GM19463 (cell line): ENCODE data around the gene GRK2.
"Not testable (repeated sequence)": the region's sequence is repeated elsewhere in the genome, so short reads cannot be mapped to it uniquely, and the experiment has no call there.

Source experiments
- ATAC-seq: cut with Tn5 transposase; IDR thresholded peaks from one replicate; pipeline ENCODE4 v1.9.1; 2021; ENCODE audit warnings: mild to moderate bottlenecking, moderate library complexity; ENCODE audit not compliant: unreplicated experiment

GRK2 gene

GRCh38 chr11:67253872-67254624 lies 12.2 kb upstream of the GRK2 start:
- no peak for ATAC-seq

DNA sequence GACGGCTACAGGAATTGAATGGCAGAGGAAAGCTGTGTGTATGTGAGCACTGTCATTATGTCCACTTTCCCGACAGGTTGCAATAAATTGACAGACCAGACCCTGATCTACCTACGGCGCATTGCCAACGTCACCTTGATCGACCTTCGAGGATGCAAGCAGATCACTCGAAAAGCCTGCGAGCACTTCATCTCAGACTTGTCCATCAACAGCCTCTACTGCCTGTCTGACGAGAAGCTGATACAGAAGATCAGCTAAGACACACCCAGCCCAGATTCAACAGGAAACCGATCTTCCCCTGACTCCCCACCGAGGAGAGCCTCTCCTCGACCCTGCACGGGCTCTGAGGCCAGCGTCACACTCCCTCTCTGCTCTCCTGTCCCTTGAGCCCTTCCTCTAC lies 11.5 kb upstream of the GRK2 start:
- ATAC-seq, result no peak

- no peak for ATAC-seq
Observed at GRCh38 chr11:67255353-67255752, 10.9 kb upstream of the GRK2 start.

DNA sequence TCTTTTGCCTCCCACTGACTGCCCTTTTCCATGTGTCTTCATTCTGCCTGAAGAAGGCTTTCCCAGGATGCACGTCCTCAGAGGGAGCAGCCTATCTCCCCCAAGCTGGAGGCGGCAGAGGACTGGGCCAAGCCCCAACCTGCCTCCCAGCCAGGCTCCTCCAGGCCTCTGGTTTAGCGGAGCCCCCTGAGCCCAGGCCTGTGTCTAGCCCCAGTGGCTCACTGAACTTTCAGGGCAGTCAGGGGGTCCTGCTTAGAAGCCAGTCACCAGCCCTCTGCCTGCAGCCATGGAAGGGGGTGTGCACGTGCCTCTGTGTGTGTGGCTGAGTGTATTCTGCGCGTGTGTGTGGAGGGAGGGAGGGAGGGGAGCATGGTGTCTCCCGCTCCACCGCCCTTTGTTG lies 10.4 kb upstream of the GRK2 start:
- ATAC-seq, result no peak

DNA sequence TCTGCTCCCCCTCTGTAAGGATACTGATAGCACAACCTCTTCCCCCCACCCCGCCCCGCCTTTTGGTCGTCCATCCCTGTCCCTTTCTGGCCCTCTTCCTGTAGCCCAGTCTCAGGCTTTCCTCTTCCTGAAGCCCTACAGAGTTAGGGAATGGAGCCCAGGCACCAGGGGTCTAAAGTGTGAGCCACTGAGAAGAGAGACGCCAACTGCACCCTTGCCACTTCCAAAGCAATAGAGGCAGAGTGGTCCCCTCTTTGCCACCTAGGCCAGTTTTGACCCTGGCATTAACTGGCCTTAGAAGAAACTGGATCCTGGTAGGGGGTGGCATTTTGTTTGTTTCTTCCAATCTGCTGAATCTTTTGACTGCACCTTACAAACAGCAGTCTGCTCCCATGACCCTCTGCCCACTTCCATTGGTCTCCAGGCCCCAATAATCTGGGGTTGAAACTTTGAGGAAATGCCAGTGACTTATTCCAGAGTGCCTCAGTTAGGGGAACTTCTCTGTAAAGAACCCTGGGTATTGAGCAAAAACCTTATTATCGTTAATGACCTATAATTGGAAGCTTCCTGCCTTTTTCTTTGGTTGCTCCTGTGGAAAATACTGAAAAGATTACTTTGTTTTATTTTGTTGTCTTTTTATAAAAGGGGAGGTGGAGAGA lies 9.7 kb upstream of the GRK2 start:
- ATAC-seq, result no peak

GRCh38 chr11:67260406-67260805 lies 5.9 kb upstream of the GRK2 start:
- no peak for ATAC-seq

- ATAC-seq, result not testable (repeated sequence)
Observed at GRCh38 chr11:67260885-67261639, 5.2 kb upstream of the GRK2 start.

DNA sequence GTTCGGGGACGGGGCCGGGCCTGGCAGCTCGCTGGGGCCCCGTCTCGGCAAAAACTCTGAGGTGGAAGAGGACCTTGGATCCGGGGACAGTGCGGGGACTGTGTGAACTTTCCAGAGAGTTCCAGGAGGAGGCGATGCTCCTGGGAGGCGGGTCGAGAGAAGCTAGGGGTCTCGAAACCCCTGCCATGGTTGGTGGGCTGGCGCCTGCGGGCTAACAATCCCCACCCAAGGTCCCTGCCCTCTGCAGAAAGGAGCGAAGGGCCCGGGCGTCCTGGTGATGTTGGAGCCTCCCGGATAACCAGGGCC lies 4.7 kb upstream of the GRK2 start:
- ATAC-seq, result no peak

DNA sequence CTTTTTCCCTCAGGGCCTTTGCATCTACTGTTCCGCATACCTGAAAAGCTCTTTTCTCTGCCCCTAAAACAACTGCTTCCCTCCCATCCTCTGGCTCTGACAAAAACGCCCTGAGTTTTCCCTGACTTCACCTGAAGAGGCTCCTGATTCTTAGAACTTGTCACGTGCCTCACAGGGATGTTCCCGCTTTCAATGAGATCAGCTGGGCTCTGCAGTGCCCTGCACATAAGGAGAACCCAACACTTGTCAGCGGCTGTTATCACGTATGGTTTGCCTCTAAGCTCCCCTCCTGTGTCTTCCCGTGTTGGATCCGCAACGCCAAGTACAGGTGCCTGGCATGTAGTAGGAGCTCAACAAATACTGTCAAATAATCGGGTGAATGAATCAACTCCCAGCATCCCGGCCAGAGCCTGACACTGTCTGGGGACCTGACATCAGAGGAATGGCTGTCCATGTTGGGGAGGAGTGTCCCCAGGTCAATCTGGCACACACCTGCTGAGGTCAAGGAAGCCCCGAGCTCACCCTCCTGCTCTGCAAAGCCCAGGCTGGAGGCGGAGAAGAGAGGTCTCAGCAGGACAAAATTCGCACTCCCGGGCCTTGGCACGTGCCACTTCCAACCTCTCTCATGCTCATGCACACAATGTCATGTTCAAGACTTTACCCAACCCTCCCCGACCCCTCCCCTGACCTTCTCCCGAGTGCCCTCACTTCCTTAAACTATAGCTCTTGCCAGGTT lies 4.2 kb upstream of the GRK2 start:
- no peak for ATAC-seq

DNA sequence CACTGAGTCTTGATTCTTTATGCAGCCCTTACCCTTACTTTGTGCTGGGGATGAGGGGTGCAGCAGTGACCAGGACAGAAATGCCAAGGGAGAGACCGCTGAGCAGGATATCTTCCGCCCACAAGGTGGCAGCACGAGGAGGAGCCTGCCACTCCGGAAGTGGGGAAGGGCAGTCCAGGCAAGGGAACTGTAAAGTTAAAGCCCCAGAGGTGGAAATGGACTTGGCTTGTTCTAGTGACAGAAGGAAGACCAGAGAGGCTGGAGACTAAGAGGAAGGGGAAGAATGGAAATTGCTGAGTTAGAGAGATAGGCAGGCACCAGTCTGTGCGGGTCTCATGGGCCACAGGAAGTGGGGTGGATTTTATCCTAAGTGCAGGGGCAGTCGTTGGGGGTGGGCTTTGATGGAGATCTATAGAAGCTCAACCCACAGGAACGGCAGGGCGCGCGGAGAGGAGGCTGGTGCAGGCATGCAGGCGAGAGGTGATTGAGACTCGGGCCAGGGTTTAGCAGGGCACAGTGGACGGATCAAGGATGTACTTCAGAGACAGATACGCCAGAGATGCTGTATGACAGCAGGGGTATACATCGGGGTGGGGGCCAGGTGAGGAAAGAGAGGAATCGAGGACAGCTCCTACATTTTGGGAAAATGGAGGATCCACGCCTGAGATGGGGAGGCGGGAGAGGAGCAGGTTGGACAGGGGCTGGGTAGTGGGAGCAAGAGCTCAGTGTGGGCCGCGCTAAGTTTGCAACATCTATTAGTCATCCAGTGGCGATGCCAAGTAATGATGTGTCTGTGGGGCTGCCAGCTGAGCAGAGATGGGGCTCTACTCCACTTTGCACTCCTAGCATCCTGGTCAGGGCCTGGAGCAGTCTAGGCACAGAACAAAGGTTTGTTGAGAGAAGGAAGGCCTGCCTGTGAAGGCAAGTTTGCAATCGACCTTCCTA lies 3.3 kb upstream of the GRK2 start:
- ATAC-seq, result no peak

- ATAC-seq, result no peak
Observed at GRCh38 chr11:67264260-67264659, 2.0 kb upstream of the GRK2 start.

DNA sequence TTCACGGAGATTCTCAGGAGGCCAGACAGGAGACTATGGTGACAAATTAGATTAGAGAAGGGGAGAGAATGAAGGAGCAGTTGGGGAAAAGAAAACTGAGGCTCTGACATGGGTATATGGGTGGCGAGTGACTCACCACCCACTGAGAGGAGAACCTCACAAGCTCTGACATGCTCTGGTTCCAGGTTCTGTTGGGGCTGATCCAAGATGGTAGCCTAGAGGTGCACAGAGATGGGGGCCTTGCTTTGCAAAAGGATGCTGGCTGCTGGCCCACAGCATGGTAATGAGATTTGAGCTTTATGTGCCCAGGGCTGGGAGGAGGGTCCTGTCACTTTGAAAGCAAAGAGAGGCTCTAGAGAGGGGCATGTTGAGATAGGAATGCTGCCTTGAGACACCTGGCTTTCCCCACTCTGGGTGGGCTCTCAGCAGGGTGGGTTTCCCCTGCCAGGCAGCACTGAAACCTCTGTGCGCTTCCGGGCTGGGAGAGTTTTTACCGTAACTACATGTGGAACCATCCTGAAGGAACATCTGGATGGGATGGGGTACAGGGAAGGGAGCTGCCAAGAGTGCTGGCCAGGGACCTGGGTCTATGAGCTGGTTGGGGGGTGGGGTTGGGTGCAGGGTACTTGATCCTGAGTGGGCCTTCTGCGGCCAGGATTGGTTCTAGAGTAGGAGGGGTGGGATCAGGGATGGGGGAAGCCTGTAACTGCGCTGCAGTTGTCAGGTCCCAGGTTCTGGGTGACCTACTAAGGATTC lies 1.2 kb upstream of the GRK2 start:
- no peak for ATAC-seq

DNA sequence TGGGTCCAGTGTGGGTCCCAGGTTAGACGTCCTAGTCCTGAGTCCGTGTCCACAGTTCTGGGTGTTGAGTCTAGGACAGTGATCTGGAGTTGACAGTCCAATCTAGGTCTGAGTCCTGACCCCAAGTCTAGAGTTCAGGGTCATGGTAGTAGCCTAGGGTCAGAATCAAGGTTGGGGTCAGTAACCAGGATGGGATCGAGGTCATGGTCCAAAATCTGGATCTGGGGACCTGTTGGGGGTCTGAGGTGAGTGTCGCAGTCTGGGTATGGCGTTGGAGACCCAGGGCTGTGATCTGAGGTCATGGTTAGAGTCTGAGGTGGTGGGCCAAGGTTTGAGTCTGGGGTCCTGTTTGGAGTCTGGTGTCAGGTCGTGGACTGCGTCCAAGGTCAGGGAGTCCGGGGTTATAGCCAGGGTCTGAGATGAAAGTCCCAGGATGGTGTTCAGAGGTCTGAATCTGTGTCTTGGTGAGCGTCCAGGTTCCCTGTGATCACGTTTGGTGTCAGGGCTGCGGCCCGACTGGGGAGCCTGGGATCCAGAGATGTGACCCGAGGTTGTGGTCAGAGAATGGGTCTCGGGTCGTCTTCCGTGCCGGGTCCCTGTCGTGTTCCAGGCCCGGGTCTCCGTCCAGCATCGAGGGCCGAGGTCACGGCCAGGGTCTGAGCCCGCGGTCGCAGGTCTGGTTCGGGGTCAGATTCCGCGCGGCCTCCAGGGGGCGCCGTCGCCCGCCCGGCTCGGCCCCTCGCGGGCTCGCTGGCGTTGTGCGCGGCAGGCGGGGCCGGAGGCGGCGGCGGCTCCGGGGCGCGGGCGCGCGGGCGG lies 432 bp upstream of the GRK2 start:
- no peak for ATAC-seq

DNA sequence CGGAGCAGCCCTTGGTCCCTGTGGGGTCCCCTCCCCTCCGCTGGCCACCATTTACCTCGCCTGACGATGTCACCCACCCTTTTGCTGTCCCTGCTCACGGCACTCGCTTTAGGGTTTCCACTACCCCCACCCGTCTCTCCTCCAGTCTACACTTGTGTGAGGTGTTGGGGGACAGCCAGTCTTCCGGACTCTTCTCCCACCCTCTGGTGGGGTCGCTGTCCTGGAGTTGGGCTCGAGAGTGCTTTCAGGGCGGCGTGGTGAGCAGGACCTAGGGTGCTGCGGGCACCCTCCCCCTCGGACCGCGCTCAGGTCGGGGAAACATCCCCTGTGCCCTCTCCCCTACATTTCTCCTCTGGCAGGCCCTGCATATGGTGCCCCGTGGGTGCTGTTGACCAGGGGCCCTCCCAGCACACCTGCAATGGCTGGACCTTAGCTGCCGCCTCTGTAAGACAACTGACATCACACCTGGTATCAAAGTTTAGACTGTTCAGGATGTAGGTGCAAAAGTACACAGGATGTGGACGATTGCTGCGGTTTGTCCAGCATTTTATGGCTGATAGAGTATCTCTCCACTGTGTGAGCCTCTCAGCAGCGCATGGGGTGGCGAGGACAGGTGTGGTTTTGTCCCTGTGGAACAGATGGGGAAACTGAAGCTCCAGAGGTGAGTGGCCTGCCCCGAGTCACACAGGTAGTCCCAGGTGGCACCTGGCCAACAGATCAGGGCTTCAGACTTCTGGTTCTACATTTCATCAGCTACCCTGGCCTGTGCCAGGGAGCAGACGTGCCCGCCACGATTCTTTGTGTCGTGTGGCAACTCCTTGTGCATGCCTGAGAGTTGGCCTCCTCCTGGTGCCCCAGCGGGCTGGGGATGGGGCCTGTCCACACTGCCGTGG lies 1.2 kb downstream of the GRK2 start:
- no peak for ATAC-seq

- ATAC-seq, result peak; percentile 37
Observed at GRCh38 chr11:67268081-67268961, 2.0 kb downstream of the GRK2 start.

- ATAC-seq, result no peak
Observed at GRCh38 chr11:67268962-67269268, 2.6 kb downstream of the GRK2 start.
